Rectal smooth muscle tissue (tissue), 1 donor: ENCODE results near the gene ADAMTS12.

Experiments used
- H3K27ac ChIP-seq: one replicate; pipeline ENCODE4 v1.7.0; 2013; ENCODE audit warnings: low read depth, low read length, inconsistent platforms
- H3K27me3 ChIP-seq: one replicate; pipeline ENCODE4 v1.7.0; 2013; ENCODE audit warnings: low read length; ENCODE audit not compliant: control insufficient read depth, insufficient read depth
- H3K36me3 ChIP-seq: one replicate; pipeline ENCODE4 v1.7.0; 2013; ENCODE audit warnings: low read length; ENCODE audit not compliant: control insufficient read depth, insufficient read depth
- H3K4me1 ChIP-seq: one replicate; pipeline ENCODE4 v1.7.0; 2013; ENCODE audit warnings: low read length; ENCODE audit not compliant: control insufficient read depth, insufficient read depth
- H3K4me3 ChIP-seq: one replicate; pipeline ENCODE4 v1.7.0; 2013; ENCODE audit warnings: low read length
- H3K9ac ChIP-seq: one replicate; pipeline ENCODE4 v1.7.0; 2013; ENCODE audit warnings: low read length

ADAMTS12 gene

DNA sequence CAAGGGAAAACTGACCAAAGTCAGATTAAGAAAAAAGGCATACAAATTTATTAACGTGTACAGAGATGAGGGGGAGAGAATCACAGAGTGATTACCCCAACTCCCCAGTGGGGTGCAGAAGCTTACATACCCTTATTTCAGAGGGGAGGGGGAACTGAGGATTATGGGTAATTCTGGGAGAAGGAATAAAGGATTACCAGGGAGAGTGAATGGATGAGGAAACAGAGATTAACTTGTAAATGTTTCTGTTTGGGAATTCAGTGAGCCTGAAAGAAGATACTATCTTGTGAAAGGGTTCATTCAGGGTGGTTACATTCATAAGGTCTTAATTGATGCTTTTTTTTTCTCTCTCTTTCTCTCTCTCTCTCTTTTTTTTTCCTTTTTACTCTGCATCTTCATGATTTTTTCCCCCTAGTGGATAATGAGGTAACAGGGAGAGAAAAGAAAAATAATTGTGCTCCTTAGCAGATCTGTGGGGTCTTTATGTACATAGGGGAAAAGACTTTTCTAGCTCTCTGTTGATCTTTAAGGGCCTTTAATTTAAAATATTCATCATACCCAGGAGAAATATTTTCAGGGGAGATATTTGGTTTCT, 401.6 kb downstream of the ADAMTS12 start:
- no peaks in the 10 kb centered on the region for H3K36me3 ChIP-seq

DNA sequence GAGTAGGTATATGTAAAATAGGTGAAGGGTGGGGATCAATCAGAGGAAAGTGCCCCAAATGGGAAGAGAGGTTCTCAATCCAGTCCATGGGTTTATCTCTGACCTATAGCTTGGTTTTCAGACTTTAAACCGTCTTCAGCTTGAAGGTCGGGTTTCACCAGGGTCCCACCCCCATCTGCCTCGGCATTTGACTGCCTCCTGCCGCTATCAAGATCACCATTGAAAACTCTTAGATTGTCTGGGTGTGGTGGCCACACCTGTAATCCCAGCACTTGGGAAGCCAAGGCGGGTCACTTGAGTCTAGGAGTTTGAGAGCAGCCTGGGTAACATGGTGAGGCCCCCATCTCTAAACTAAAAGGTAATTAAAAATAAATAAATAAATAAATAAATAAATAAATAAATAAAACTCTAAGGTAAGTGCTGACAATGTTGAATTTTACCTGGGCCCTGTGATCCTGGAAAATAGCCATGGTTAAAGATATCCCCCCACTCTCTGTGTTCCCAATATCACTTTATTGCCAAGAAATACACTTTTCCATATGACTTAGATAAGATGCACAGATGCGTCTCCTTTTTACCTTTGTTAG, 402.2 kb downstream of the ADAMTS12 start:
- H3K4me1 ChIP-seq, result no peaks in the 10 kb centered on the region
- no peak overlapping the region for H3K9ac ChIP-seq
- no peaks in the 10 kb centered on the region for H3K36me3 ChIP-seq
- H3K27ac ChIP-seq, result no peak overlapping the region
- no peak overlapping the region for H3K4me3 ChIP-seq
- H3K27me3 ChIP-seq, result no peaks in the 10 kb centered on the region

More for the DNA sequence above, 401.6 kb downstream of the ADAMTS12 start:
- H3K4me3 ChIP-seq, result no peak overlapping the region
- H3K27me3 ChIP-seq, result no peaks in the 10 kb centered on the region
- no peak overlapping the region for H3K9ac ChIP-seq
- H3K27ac ChIP-seq, result no peak overlapping the region
- no peaks in the 10 kb centered on the region for H3K4me1 ChIP-seq

DNA sequence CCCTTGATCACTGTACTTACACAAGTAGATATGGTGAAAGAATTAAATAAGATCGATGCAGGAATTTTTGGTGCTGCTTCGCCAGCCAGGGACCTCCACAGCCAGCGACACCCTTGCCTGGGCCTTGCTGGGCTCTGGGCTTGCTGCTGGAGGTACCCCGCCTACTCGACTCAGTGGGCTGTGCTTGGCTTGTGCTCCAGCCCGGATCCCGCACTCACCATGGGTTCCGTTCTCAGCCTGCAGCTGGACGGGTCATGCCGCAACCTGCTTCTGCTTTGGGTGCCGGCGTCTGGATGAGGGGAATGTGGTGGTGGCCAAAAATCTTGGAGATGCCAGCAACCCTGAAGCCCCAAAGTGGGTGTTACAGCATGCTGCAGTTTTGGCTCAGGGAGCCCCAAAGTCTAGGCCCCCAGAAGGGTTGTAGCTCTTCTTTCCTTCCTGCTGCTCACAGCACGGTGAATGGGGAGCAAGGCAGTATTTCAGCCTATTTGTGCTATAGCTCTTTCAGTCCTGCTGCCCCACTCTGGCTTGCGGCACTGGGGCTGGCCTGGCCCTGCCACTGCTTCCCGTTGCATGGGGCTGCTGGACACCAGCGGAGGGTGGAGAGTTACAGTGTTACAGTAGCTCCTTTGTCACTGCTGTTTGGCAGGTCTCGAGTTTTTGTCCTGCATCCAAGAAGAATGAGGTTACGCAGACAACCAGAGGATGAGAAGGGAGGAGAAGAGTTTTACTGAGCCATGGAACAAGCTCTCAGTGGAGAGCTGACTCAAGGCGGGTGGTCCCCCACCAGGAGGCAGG, 403.0 kb downstream of the ADAMTS12 start:
- no peak overlapping the region for H3K27ac ChIP-seq
- H3K27me3 ChIP-seq, result no peaks in the 10 kb centered on the region
- H3K36me3 ChIP-seq, result no peaks in the 10 kb centered on the region
- H3K9ac ChIP-seq, result no peak overlapping the region
- no peak overlapping the region for H3K4me3 ChIP-seq
- no peaks in the 10 kb centered on the region for H3K4me1 ChIP-seq

DNA sequence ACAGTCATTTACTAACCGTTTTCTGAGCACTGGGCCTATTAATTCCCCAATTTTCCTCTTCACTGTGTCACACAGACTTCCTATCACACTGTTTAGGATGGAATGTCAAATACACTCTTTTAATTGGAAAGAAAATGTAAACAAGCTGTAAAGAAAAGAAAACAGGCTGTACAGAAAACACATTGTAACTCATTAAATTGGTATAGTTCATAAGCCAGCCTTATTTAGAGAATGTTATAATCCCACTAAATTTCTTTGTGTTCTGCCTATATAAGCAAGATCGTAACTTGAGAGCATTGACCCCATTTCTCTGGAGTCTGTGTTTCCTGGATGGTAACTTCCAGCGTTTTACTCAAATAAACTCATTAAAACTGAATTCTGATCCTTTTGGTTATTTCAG, 404.6 kb downstream of the ADAMTS12 start:
- Histone ChIP-seq H3K27ac (no peak overlapping the region), H3K4me1 (no peaks in the 10 kb centered on the region), H3K9ac (no peak overlapping the region), H3K27me3 (no peaks in the 10 kb centered on the region), H3K4me3 (no peak overlapping the region), H3K36me3 (no peaks in the 10 kb centered on the region)

DNA sequence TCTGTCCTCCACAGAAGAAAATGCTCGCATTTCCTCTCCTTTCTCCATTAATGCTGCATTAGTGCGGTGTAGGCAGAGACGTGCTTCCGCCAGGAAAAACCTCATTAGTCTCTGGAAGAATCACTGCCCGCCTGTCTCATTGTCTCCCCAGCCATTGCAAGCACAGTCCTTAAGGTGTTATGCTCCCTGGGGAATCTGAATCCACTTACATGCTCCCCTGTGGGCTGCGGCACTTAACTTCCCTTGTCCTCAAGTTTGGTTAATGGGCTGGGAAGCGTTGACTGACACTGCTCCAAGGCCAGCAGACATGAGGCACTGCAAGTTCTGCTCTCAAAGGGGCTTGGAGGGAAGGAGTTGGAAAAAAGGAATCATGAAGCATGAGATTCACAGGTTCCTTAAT, 409.5 kb downstream of the ADAMTS12 start:
- Histone ChIP-seq H3K27ac (no peak overlapping the region), H3K36me3 (no peaks in the 10 kb centered on the region), H3K9ac (no peak overlapping the region), H3K4me3 (no peak overlapping the region), H3K4me1 (no peaks in the 10 kb centered on the region), H3K27me3 (no peaks in the 10 kb centered on the region)

DNA sequence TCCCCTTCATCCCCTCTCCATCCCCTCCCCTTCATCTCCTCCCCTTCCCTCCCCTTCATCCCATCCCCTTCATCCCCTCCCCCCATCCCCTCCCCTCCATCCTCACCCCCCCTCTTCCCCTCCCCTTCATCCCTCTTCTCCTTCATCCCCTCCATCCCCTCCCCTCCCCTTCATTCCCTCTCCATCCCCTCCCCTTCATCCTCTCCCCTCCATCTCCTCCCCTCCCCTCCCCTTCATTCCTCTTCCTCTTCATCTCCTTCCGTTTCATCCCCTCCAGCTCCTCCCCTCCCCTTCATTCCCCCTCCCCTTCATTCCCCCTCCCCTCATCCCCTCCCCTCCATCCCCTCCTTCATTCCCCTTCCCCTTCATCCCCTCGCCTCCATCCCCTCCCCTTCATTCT, 410.9 kb downstream of the ADAMTS12 start:
- H3K27me3 ChIP-seq, result no peaks in the 10 kb centered on the region
- H3K9ac ChIP-seq, result no peak overlapping the region
- H3K4me3 ChIP-seq, result no peak overlapping the region
- H3K4me1 ChIP-seq, result no peaks in the 10 kb centered on the region
- H3K27ac ChIP-seq, result no peak overlapping the region
- H3K36me3 ChIP-seq, result peaks cover 3% of the 10 kb centered on the region

DNA sequence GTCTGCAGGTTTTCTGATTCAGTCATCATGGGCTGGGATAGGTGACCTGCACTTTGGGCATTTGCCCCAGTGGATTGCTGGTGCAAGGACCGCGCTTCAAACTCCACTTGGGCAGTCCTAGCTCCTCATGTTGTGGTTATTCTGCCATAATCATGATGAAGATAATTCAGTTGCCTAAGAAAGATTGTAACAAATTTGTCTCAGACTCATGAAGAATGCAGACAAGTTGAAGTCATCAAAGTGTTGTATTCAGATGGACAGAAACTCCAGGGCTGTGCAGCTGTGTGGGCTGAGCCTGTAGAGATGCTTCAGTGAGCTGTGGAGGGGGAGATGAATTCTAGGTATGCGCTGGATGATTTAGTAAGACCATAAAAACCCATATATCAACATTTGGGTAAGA, 412.5 kb downstream of the ADAMTS12 start:
- Histone ChIP-seq H3K4me3 (no peak overlapping the region), H3K36me3 (peaks cover 3% of the 10 kb centered on the region)

DNA sequence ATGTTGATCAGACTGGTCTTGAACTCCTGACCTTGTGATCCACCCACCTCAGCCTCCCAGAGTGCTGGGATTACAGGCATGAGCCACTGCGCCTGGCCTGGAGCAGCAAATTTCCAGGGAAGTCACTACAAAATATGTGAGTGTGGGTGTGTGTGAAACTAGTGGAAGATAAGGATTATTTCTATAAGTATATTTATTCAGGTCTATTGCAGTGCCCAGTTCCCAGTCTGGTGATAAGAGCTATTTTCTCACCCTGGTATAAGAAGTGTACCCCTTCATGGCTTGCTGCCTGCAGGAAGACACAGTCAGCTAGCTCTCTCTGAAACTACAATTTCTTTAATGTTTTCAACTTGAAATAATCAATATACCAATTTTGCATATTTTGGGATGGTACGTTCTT, 414.0 kb downstream of the ADAMTS12 start:
- Histone ChIP-seq H3K36me3 (peaks cover 3% of the 10 kb centered on the region), H3K4me1 (no peaks in the 10 kb centered on the region), H3K4me3 (no peak overlapping the region), H3K27ac (no peak overlapping the region), H3K9ac (no peak overlapping the region), H3K27me3 (no peaks in the 10 kb centered on the region)

More for the DNA sequence above, 412.5 kb downstream of the ADAMTS12 start:
- Histone ChIP-seq H3K9ac (no peak overlapping the region), H3K4me1 (no peaks in the 10 kb centered on the region), H3K27ac (no peak overlapping the region), H3K27me3 (no peaks in the 10 kb centered on the region)

DNA sequence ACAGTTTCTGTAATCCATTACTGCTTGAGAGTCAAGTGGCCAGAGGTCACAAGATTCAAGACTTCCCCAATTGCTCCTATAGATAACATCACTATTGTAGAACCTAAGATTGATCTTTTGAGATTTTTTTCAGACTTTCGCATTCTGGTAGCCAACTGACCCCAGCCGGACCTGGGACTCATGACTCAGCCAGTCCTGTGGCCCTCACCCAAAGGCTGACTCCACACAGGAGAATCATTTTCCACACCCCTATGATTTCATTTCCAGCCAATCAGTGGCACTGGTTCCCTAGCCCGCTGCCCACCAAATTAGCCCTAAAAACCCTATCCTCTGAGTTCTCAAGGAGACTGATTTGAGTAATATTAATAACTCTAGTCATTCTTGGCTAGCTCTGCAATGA, 414.8 kb downstream of the ADAMTS12 start:
- Histone ChIP-seq H3K27ac (no peak overlapping the region), H3K4me3 (no peak overlapping the region), H3K4me1 (no peaks in the 10 kb centered on the region), H3K36me3 (peaks cover 3% of the 10 kb centered on the region), H3K9ac (no peak overlapping the region), H3K27me3 (no peaks in the 10 kb centered on the region)

DNA sequence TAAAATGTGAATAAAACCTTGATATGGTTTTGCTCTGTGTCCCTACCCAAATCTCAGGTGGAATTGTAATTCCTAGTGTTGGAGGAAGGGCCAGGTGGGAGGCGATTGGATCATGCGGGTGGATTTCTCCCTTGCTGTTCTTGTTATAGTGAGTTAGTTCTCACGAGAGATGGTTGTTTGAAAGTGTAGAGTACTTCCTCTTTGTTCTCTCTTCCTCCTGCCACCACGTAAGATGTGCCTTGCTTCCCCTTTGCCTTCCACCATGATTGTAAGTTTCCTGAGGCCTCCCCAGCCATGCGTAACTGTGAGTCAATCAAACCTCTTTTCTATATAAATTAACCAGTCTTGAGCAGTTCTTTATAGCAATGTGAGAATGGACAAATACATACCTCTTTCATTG, 416.1 kb downstream of the ADAMTS12 start:
- Histone ChIP-seq H3K27ac (no peak overlapping the region), H3K4me3 (no peak overlapping the region), H3K9ac (no peak overlapping the region), H3K36me3 (peaks cover 3% of the 10 kb centered on the region), H3K27me3 (no peaks in the 10 kb centered on the region), H3K4me1 (no peaks in the 10 kb centered on the region)

DNA sequence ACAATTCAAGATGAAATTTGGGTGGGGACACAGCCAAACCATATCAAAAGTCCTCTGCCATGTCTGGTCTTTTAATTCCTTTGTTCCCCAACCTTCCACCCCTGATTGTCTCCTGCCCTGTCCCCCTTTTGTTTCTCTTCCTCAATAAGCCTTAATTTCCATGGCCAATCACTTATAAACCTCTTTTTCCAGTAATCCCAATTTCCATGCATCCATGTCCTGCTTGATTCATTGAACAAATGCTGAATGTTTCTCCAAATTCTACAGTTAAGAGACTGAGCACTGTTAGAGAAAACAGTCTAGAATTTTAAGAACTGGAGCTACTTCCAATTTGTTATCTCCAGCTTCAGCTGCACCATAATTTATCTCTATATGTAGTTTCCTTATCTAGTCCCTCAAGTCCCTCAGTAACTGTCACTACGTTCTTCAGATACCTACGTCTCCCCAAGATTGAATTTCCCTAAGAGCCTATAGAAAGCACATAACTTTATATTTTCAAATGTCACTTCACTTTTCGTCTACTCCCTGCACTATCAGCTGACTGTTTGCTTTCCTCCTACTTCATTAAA, 416.8 kb downstream of the ADAMTS12 start:
- Histone ChIP-seq H3K4me1 (no peaks in the 10 kb centered on the region), H3K9ac (no peak overlapping the region), H3K27ac (no peak overlapping the region), H3K4me3 (no peak overlapping the region), H3K27me3 (no peaks in the 10 kb centered on the region), H3K36me3 (peaks cover 3% of the 10 kb centered on the region)

DNA sequence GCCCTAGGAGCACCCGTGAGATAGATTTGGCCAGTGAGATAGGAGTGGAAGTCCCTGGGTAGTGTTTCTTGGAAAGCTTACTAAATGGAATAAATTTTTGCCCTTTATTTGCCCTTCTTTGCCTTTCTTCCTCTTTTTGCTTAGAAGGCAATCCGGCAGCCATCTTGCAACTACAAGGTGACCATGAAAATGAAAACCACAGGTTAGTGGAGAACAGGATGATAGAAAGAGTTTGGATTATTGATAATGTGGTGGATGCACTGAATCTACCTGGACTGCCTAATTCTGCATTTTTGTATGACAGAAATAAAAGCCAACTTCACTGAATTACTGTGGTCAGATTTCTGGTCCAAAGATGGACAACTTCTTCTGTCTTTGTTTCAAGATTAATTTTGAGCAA, 417.8 kb downstream of the ADAMTS12 start:
- Histone ChIP-seq H3K36me3 (peaks cover 4% of the 10 kb centered on the region), H3K27me3 (no peaks in the 10 kb centered on the region), H3K9ac (no peak overlapping the region), H3K27ac (no peak overlapping the region), H3K4me3 (no peak overlapping the region), H3K4me1 (no peaks in the 10 kb centered on the region)
